CD4-positive, CD25-positive, alpha-beta regulatory T cell (primary cell): Measurements from ENCODE around the gene NUP93. TPM values are rescaled to one million over a fixed set of nuclear protein-coding genes. Genes with fewer than 3 reads are reported as not detected.

ENCODE experiments used
- ATAC-seq, 2 donors: fragments of 150-1000 bp; cut with Tn5 transposase; one replicate each; pipeline ENCODE4 v1.10.0; 2021; ENCODE audit warnings: low read depth in 2 of 2, moderate number of reproducible peaks in 2 of 2, moderate library complexity in 1 of 2
- DNase-seq, 3 donors: peaks; one replicate each; pipeline versions ENCODE4 v3.0.0 to v3.0.0-alpha.2; 2012 to 2022; ENCODE audit warnings: mixed read lengths in 1 of 3
- H3K27ac ChIP-seq: one replicate; pipeline ENCODE4 v1.7.0; 2013; ENCODE audit warnings: mild to moderate bottlenecking, low read length; ENCODE audit not compliant: insufficient read depth, poor library complexity, severe bottlenecking
- H3K27me3 ChIP-seq: one replicate; pipeline ENCODE4 v1.7.0; 2013; ENCODE audit warnings: low read length; ENCODE audit not compliant: control insufficient read depth, insufficient read depth
- H3K36me3 ChIP-seq: one replicate; pipeline ENCODE4 v1.7.0; 2013; ENCODE audit warnings: mild to moderate bottlenecking, low read length, moderate library complexity; ENCODE audit not compliant: control insufficient read depth, insufficient read depth
- H3K4me1 ChIP-seq: 2 replicates; pipeline ENCODE4 v1.7.0; 2013; ENCODE audit warnings: mild to moderate bottlenecking, low read length; ENCODE audit not compliant: insufficient read depth, control insufficient read depth, poor library complexity, severe bottlenecking
- H3K4me3 ChIP-seq: one replicate; pipeline ENCODE4 v1.7.0; 2013; ENCODE audit warnings: low read depth, mild to moderate bottlenecking, low read length, moderate library complexity
- H3K9me3 ChIP-seq, 2 experiments: 1 replicate in 1 of 2; 2 replicates in 1 of 2; pipeline ENCODE4 v1.7.0; 2013; ENCODE audit warnings: low read length in 2 of 2, mild to moderate bottlenecking in 1 of 2, moderate library complexity in 1 of 2; ENCODE audit not compliant: control insufficient read depth in 2 of 2
- H3K27ac Mint-ChIP-seq, 3 donors: one replicate each; pipeline ENCODE4 v1.8.0; 2020 to 2022; ENCODE audit warnings: mild to moderate bottlenecking in 3 of 3, mixed read lengths in 3 of 3, moderate library complexity in 2 of 3
- H3K27me3 Mint-ChIP-seq: one replicate; pipeline ENCODE4 v1.8.0; 2022; ENCODE audit warnings: mild to moderate bottlenecking, mixed read lengths
- H3K36me3 Mint-ChIP-seq: one replicate; pipeline ENCODE4 v1.8.0; 2020; ENCODE audit warnings: mixed read lengths
- H3K4me1 Mint-ChIP-seq, 4 donors: one replicate each; pipeline ENCODE4 v1.8.0; 2020 to 2022; ENCODE audit warnings: mixed read lengths in 4 of 4, mild to moderate bottlenecking in 1 of 4
- H3K4me3 Mint-ChIP-seq, 4 donors: one replicate each; pipeline ENCODE4 v1.8.0; 2020 to 2022; ENCODE audit warnings: mild to moderate bottlenecking in 4 of 4, mixed read lengths in 4 of 4, moderate library complexity in 3 of 4
- H3K9me3 Mint-ChIP-seq, 7 donors: one replicate each; pipeline ENCODE4 v1.8.0; 2020 to 2022; ENCODE audit warnings: mixed read lengths in 7 of 7, mild to moderate bottlenecking in 3 of 7, moderate library complexity in 2 of 7
- polyA plus RNA-seq, 4 donors: library from polyadenylated mRNA; unstranded; fragments of 300-500 nt; fragmentation: Illumina TruSeq; gene quantifications; one replicate each; pipeline ENCODE4 v1.2.3, GENCODE V29; 2021
- total RNA-seq: library from RNA; stranded (reverse); gene quantifications from one replicate; pipeline ENCODE4 v1.2.3, GENCODE V29; 2022

Gene NUP93
- total and polyA plus RNA-seq, 5 donors from 2014 or later = 55.0 to 92.7 (median 77.8) TPM

GRCh38 chr16:56783344-56783743 lies 53.4 kb downstream of the NUP93 start:
- ATAC-seq (no peak), DNase-seq (no peak)
- H3K27me3 Mint-ChIP-seq = no peaks in the 10 kb centered on the region
- H3K36me3 Mint-ChIP-seq = no peaks in the 10 kb centered on the region
- H3K4me1 ChIP-seq = peaks cover 11% of the 10 kb centered on the region
- no peaks in the 10 kb centered on the region for H3K36me3 ChIP-seq
- H3K27ac ChIP-seq = no peak overlapping the region
- no peaks in the 10 kb centered on the region for H3K9me3 ChIP-seq
- peaks cover 22 to 32% (median 27%) of the 10 kb centered on the region in 4 donors for H3K4me1 Mint-ChIP-seq
- H3K4me3 ChIP-seq = no peak overlapping the region
- H3K4me3 Mint-ChIP-seq = no peak overlapping the region
- H3K9me3 Mint-ChIP-seq = no peaks in the 10 kb centered on the region
- H3K27ac Mint-ChIP-seq = no peak overlapping the region
- H3K27me3 ChIP-seq = no peaks in the 10 kb centered on the region

DNA sequence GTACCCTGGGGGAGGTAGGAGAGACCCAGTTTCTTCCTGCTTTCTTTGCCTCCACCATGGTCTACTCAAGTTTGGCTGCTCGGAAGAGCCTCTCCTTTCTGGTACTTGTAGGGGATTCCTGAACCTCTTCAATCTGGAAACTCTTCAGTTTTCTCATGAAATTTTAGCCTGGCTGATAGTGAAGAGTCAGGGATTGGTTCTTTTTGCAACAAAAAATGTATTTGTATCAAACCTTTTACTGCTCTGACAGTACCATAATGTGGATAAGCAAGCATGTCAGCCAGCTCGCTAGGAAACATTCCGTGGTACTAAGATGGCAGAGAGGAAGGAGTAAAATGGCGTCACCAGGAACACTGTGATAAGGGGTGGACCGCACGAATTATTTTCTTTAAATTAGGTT lies 55.4 kb downstream of the NUP93 start:
- Mint-ChIP-seq H3K27ac (peak overlapping the region in 1 of 3 donors; percentile 32), H3K27me3 (no peaks in the 10 kb centered on the region), H3K9me3 (no peaks in the 10 kb centered on the region), H3K4me3 (no peak overlapping the region), H3K4me1 (peaks cover 14 to 22% (median 16%) of the 10 kb centered on the region in 4 donors), H3K36me3 (no peaks in the 10 kb centered on the region)
- ATAC-seq = no peak
- Histone ChIP-seq H3K4me1 (peaks cover 9% of the 10 kb centered on the region), H3K36me3 (no peaks in the 10 kb centered on the region), H3K27me3 (no peaks in the 10 kb centered on the region), H3K4me3 (no peak overlapping the region), H3K27ac (no peak overlapping the region), H3K9me3 (no peaks in the 10 kb centered on the region)
- DNase-seq = no peak

- peaks cover 0 to 10% (median 10%) of the 10 kb centered on the region in 4 donors for H3K4me1 Mint-ChIP-seq
- DNase-seq (no peak), ATAC-seq (no peak)
- H3K9me3 Mint-ChIP-seq = no peaks in the 10 kb centered on the region
- Histone ChIP-seq H3K27me3 (no peaks in the 10 kb centered on the region), H3K4me3 (no peak overlapping the region), H3K4me1 (no peaks in the 10 kb centered on the region), H3K36me3 (no peaks in the 10 kb centered on the region), H3K9me3 (no peaks in the 10 kb centered on the region), H3K27ac (no peak overlapping the region)
- H3K27me3 Mint-ChIP-seq = no peaks in the 10 kb centered on the region
- no peak overlapping the region for H3K27ac Mint-ChIP-seq
- no peaks in the 10 kb centered on the region for H3K36me3 Mint-ChIP-seq
- H3K4me3 Mint-ChIP-seq = no peak overlapping the region
Measured at GRCh38 chr16:56787167-56787566, 57.2 kb downstream of the NUP93 start.

DNA sequence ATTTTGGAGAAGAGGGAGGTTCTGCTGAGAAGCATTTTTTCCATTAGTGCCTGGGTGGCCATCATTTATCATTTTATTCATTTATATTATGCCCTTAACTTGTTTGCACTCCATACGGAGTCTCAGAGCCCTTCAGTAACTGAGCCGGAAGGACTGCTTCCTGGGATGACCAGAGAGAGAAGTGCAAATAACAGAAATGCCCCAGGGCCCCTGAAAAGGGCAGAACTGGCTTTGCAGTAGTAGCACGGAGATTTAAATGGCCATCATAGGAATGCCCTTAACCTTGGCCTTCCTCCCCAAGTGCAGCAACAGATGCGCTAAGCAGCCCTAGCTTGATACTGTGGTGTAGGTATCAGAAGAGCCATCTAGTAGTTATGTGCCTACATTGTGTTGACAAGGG lies 58.5 kb downstream of the NUP93 start:
- no peaks in the 10 kb centered on the region for H3K36me3 Mint-ChIP-seq
- Histone ChIP-seq H3K4me3 (no peak overlapping the region), H3K4me1 (no peaks in the 10 kb centered on the region), H3K27ac (no peak overlapping the region), H3K27me3 (no peaks in the 10 kb centered on the region), H3K36me3 (no peaks in the 10 kb centered on the region), H3K9me3 (no peaks in the 10 kb centered on the region)
- H3K27ac Mint-ChIP-seq = no peak overlapping the region
- no peak for DNase-seq
- peaks cover 2 to 10% (median 5%) of the 10 kb centered on the region in 4 donors for H3K4me1 Mint-ChIP-seq
- H3K9me3 Mint-ChIP-seq = no peaks in the 10 kb centered on the region
- ATAC-seq = no peak
- no peaks in the 10 kb centered on the region for H3K27me3 Mint-ChIP-seq
- H3K4me3 Mint-ChIP-seq = no peak overlapping the region

DNA sequence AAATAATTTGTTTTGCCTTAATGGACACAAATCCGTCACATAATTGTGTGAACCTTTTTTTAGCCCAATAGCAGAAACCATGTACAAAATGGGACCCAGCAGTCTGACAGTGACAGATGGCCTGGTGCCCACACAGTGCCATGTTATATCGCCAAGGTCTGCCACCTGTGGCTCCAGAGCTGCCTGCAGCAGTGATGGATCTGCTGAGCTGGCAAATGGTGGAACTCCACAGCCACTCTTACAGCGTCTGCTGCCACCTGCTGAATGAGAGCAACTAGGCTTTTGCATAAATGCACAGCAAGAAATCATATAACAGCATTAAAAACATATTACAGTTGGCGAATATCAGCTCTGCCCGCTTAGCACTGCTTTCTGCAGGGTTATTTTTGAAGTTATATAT lies 59.4 kb downstream of the NUP93 start:
- Histone ChIP-seq H3K27ac (no peak overlapping the region), H3K4me3 (no peak overlapping the region), H3K4me1 (no peaks in the 10 kb centered on the region), H3K36me3 (no peaks in the 10 kb centered on the region), H3K27me3 (no peaks in the 10 kb centered on the region), H3K9me3 (no peaks in the 10 kb centered on the region)
- H3K36me3 Mint-ChIP-seq = no peaks in the 10 kb centered on the region
- no peak overlapping the region for H3K27ac Mint-ChIP-seq
- ATAC-seq = no peak
- H3K4me3 Mint-ChIP-seq = no peak overlapping the region
- peaks cover 4 to 9% (median 8%) of the 10 kb centered on the region in 4 donors for H3K4me1 Mint-ChIP-seq
- H3K9me3 Mint-ChIP-seq = no peaks in the 10 kb centered on the region
- H3K27me3 Mint-ChIP-seq = no peaks in the 10 kb centered on the region
- peak in 1 of 3 donors; percentile 69 for DNase-seq

GRCh38 chr16:56792967-56793366 lies 63.0 kb downstream of the NUP93 start:
- H3K27me3 ChIP-seq = no peaks in the 10 kb centered on the region
- H3K4me1 ChIP-seq = no peaks in the 10 kb centered on the region
- H3K27ac ChIP-seq = no peak overlapping the region
- DNase-seq (no peak), ATAC-seq (no peak)
- Mint-ChIP-seq H3K27ac (peak overlapping the region in 1 of 3 donors; percentile 17), H3K36me3 (peaks cover 4% of the 10 kb centered on the region), H3K27me3 (no peaks in the 10 kb centered on the region), H3K4me1 (peaks cover 4 to 11% (median 8%) of the 10 kb centered on the region in 4 donors), H3K4me3 (no peak overlapping the region), H3K9me3 (no peaks in the 10 kb centered on the region)
- no peak overlapping the region for H3K4me3 ChIP-seq
- H3K36me3 ChIP-seq = no peaks in the 10 kb centered on the region
- H3K9me3 ChIP-seq = no peaks in the 10 kb centered on the region

DNA sequence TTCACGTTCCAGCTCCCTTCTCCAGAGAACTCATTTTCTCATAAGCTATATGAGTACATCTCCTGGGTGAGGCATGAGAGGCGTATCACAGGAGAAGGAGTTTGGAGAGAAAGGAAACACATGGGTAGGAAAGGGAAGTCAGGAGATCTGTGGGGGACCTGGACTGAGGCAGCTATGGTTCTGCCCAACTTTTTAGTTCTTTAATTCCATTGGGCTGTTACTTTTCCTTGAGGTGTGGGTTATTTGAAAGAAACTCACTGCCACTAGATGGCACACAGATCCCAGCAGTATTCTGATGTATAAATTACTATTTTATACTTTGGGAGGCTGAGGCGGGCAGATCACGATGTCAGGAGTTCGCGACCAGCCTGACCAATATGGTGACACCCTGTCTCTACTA lies 63.6 kb downstream of the NUP93 start:
- no peaks in the 10 kb centered on the region for H3K9me3 ChIP-seq
- Mint-ChIP-seq H3K9me3 (no peaks in the 10 kb centered on the region), H3K4me3 (no peak overlapping the region), H3K36me3 (peaks cover 8% of the 10 kb centered on the region), H3K27me3 (no peaks in the 10 kb centered on the region), H3K27ac (peak overlapping the region in 1 of 3 donors; percentile 77), H3K4me1 (peaks cover 4 to 11% (median 9%) of the 10 kb centered on the region in 4 donors)
- H3K4me1 ChIP-seq = no peaks in the 10 kb centered on the region
- H3K27me3 ChIP-seq = no peaks in the 10 kb centered on the region
- peaks cover 2% of the 10 kb centered on the region for H3K36me3 ChIP-seq
- ATAC-seq (no peak), DNase-seq (peak in 2 of 3 donors; percentile 14 to 32)
- H3K4me3 ChIP-seq = no peak overlapping the region
- no peak overlapping the region for H3K27ac ChIP-seq

- DNase-seq (no peak), ATAC-seq (no peak)
- H3K4me3 ChIP-seq = no peak overlapping the region
- H3K27me3 ChIP-seq = no peaks in the 10 kb centered on the region
- Mint-ChIP-seq H3K36me3 (peaks cover 11% of the 10 kb centered on the region), H3K4me3 (no peak overlapping the region), H3K27ac (no peak overlapping the region), H3K27me3 (no peaks in the 10 kb centered on the region), H3K9me3 (no peaks in the 10 kb centered on the region), H3K4me1 (peaks cover 4 to 11% (median 10%) of the 10 kb centered on the region in 4 donors)
- H3K4me1 ChIP-seq = no peaks in the 10 kb centered on the region
- H3K27ac ChIP-seq = no peak overlapping the region
- no peaks in the 10 kb centered on the region for H3K9me3 ChIP-seq
- H3K36me3 ChIP-seq = peaks cover 5% of the 10 kb centered on the region
Measured at GRCh38 chr16:56795011-56795410, 65.1 kb downstream of the NUP93 start.
